Mesendoderm (in vitro differentiated cells): ENCODE measurements around the gene PRKCA.

ENCODE experiments used
- DNase-seq: peaks from one replicate; pipeline ENCODE4 v3.0.0; 2013
- H2AK5ac ChIP-seq: 2 replicates; pipeline ENCODE4 v1.6.1; 2013; ENCODE audit warnings: low read length, inconsistent platforms
- H2BK120ac ChIP-seq: 2 replicates; pipeline ENCODE4 v1.6.1; 2013; ENCODE audit warnings: low read depth, mild to moderate bottlenecking, low read length, moderate library complexity, mixed read lengths
- H2BK15ac ChIP-seq: replicated peaks from 2 replicates; pipeline ENCODE4 v1.6.1; 2013; ENCODE audit warnings: low read depth, mild to moderate bottlenecking, moderate library complexity
- H2BK5ac ChIP-seq: 2 replicates; pipeline ENCODE4 v1.6.1; 2013; ENCODE audit warnings: low read length, inconsistent platforms
- H3K18ac ChIP-seq: 2 replicates; pipeline ENCODE4 v1.6.1; 2013; ENCODE audit warnings: mild to moderate bottlenecking, low read length, mixed read lengths
- H3K23ac ChIP-seq: one replicate; pipeline ENCODE4 v1.6.1; 2013; ENCODE audit warnings: low read length
- H3K27ac ChIP-seq: 2 replicates; pipeline ENCODE4 v1.5.1; 2013; ENCODE audit warnings: low read depth, mild to moderate bottlenecking, inconsistent platforms, low read length, moderate library complexity
- H3K27me3 ChIP-seq: 2 replicates; pipeline ENCODE4 v1.6.1; 2013; ENCODE audit warnings: low read length, control low read depth, mild to moderate bottlenecking, inconsistent platforms; ENCODE audit not compliant: insufficient read depth, poor library complexity
- H3K36me3 ChIP-seq: 2 replicates; pipeline ENCODE4 v1.6.1; 2013; ENCODE audit warnings: low read length, inconsistent platforms; ENCODE audit not compliant: control insufficient read depth, insufficient read depth
- H3K4ac ChIP-seq: one replicate; pipeline ENCODE4 v1.6.1; 2013; ENCODE audit warnings: low read depth, mild to moderate bottlenecking, low read length, moderate library complexity
- H3K4me1 ChIP-seq: 2 replicates; pipeline ENCODE4 v1.6.1; 2013; ENCODE audit warnings: low read depth, low read length, inconsistent platforms; ENCODE audit not compliant: control insufficient read depth
- H3K4me2 ChIP-seq: 2 replicates; pipeline ENCODE4 v1.6.1; 2013; ENCODE audit warnings: low read length
- H3K4me3 ChIP-seq: 2 replicates; pipeline ENCODE4 v1.5.1; 2013; ENCODE audit warnings: mild to moderate bottlenecking, low read length
- H3K56ac ChIP-seq: one replicate; pipeline ENCODE4 v1.6.1; 2013; ENCODE audit warnings: low read length
- H3K79me1 ChIP-seq: 2 replicates; pipeline ENCODE4 v1.6.1; 2013; ENCODE audit warnings: low read length, inconsistent platforms
- H3K79me2 ChIP-seq: 2 replicates; pipeline ENCODE4 v1.6.1; 2013; ENCODE audit warnings: mild to moderate bottlenecking, low read length; ENCODE audit not compliant: control insufficient read depth, insufficient read depth
- H3K9ac ChIP-seq: 2 replicates; pipeline ENCODE4 v1.6.1; 2013; ENCODE audit warnings: low read length, inconsistent platforms
- H4K5ac ChIP-seq: one replicate; pipeline ENCODE4 v1.6.1; 2013; ENCODE audit warnings: low read length
- H4K8ac ChIP-seq: one replicate; pipeline ENCODE4 v1.6.1; 2013; ENCODE audit warnings: low read depth, mild to moderate bottlenecking, control low read depth, low read length, moderate library complexity
- WGBS: extraction: QIAGEN DNeasy Blood & Tissue Kit; methylation state at CpG from one replicate; pipeline ENCODE4 v1.1.7; 2013; ENCODE audit warnings: low lambda C conversion rate, missing lambda C conversion rate; ENCODE audit not compliant: insufficient coverage; ENCODE audit errors: extremely low coverage; 5-methylcytosine and 5-hydroxymethylcytosine counted together

PRKCA gene

GRCh38 chr17:66752411-66752810, 450.0 kb downstream of the PRKCA start:
- no peak overlapping the region for H3K4me2 ChIP-seq
- peak overlapping the region; percentile 57 for H2AK5ac ChIP-seq
- no peak overlapping the region for H2BK15ac ChIP-seq
- H2BK120ac ChIP-seq = no peak overlapping the region
- no CpG with 5 or more reads among the region's 3 CpGs for WGBS
- H3K36me3 ChIP-seq = no peaks in the 10 kb centered on the region
- no peak for DNase-seq
- H3K79me1 ChIP-seq = no peaks in the 10 kb centered on the region
- H3K23ac ChIP-seq = no peak overlapping the region
- H3K56ac ChIP-seq = no peak overlapping the region
- H3K4me1 ChIP-seq = peaks cover 7% of the 10 kb centered on the region
- no peaks in the 10 kb centered on the region for H3K79me2 ChIP-seq
- no peak overlapping the region for H4K8ac ChIP-seq
- no peak overlapping the region for H3K4ac ChIP-seq
- H3K9ac ChIP-seq = no peak overlapping the region
- H3K27me3 ChIP-seq = no peaks in the 10 kb centered on the region
- no peak overlapping the region for H3K27ac ChIP-seq
- no peak overlapping the region for H2BK5ac ChIP-seq
- H3K4me3 ChIP-seq = no peak overlapping the region
- no peak overlapping the region for H3K18ac ChIP-seq
- H4K5ac ChIP-seq = no peak overlapping the region

- DNase-seq = peak; percentile 94
- Histone ChIP-seq H3K4me2 (no peak overlapping the region), H2BK15ac (no peak overlapping the region), H3K27me3 (no peaks in the 10 kb centered on the region), H3K79me2 (no peaks in the 10 kb centered on the region), H3K23ac (no peak overlapping the region), H2AK5ac (no peak overlapping the region), H3K4ac (no peak overlapping the region), H4K5ac (no peak overlapping the region), H2BK120ac (no peak overlapping the region), H3K4me1 (peaks cover 7% of the 10 kb centered on the region), H3K4me3 (no peak overlapping the region), H3K56ac (peak overlapping the region; percentile 37), H2BK5ac (peak overlapping the region; percentile 6), H3K79me1 (no peaks in the 10 kb centered on the region), H3K27ac (no peak overlapping the region), H4K8ac (no peak overlapping the region), H3K36me3 (no peaks in the 10 kb centered on the region), H3K9ac (no peak overlapping the region), H3K18ac (no peak overlapping the region)
- no CpG with 5 or more reads among the region's 11 CpGs for WGBS
Observed at GRCh38 chr17:66753126-66753920, 450.9 kb downstream of the PRKCA start.

GRCh38 chr17:66755101-66755943, 452.9 kb downstream of the PRKCA start:
- H2BK120ac ChIP-seq = no peak overlapping the region
- no peak overlapping the region for H3K23ac ChIP-seq
- H3K27ac ChIP-seq = no peak overlapping the region
- peaks cover 7% of the 10 kb centered on the region for H3K4me1 ChIP-seq
- no peak overlapping the region for H2AK5ac ChIP-seq
- H3K36me3 ChIP-seq = no peaks in the 10 kb centered on the region
- H3K27me3 ChIP-seq = no peaks in the 10 kb centered on the region
- H3K9ac ChIP-seq = no peak overlapping the region
- no peak overlapping the region for H2BK15ac ChIP-seq
- H4K8ac ChIP-seq = no peak overlapping the region
- H3K79me2 ChIP-seq = no peaks in the 10 kb centered on the region
- no peak overlapping the region for H3K4ac ChIP-seq
- no peak overlapping the region for H4K5ac ChIP-seq
- no peak for DNase-seq
- H3K56ac ChIP-seq = no peak overlapping the region
- no peak overlapping the region for H3K4me3 ChIP-seq
- H3K4me2 ChIP-seq = no peak overlapping the region
- no peak overlapping the region for H2BK5ac ChIP-seq
- WGBS = no CpG with 5 or more reads among the region's 18 CpGs
- H3K18ac ChIP-seq = no peak overlapping the region
- H3K79me1 ChIP-seq = no peaks in the 10 kb centered on the region

DNA sequence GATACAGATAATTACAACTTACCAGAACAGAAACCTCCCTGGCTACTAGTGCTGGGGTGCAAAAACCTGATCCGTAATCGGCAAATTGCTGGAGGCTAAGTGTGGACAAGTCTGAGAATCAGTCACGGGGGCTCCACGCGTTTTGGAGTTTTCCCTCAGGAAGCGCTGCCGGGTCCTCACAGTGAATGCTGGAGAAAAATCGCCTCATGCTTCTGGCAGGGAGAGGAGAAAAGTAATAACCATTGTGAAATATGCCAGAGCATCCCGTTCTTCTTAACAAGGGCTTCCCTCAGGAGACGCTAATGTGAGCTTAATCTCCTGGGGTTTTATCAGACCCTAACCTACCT, 453.5 kb downstream of the PRKCA start:
- no peak overlapping the region for H2BK15ac ChIP-seq
- H2AK5ac ChIP-seq = no peak overlapping the region
- H2BK5ac ChIP-seq = no peak overlapping the region
- no peak overlapping the region for H3K18ac ChIP-seq
- no peak overlapping the region for H3K9ac ChIP-seq
- H3K27me3 ChIP-seq = no peaks in the 10 kb centered on the region
- H4K5ac ChIP-seq = no peak overlapping the region
- H3K79me1 ChIP-seq = no peaks in the 10 kb centered on the region
- H3K4me1 ChIP-seq = peaks cover 7% of the 10 kb centered on the region
- H3K56ac ChIP-seq = no peak overlapping the region
- no peak for DNase-seq
- no peak overlapping the region for H3K4ac ChIP-seq
- no peak overlapping the region for H2BK120ac ChIP-seq
- H4K8ac ChIP-seq = no peak overlapping the region
- H3K4me2 ChIP-seq = no peak overlapping the region
- H3K27ac ChIP-seq = no peak overlapping the region
- no peak overlapping the region for H3K4me3 ChIP-seq
- no peak overlapping the region for H3K23ac ChIP-seq
- WGBS = no CpG with 5 or more reads among the region's 10 CpGs
- no peaks in the 10 kb centered on the region for H3K36me3 ChIP-seq
- H3K79me2 ChIP-seq = no peaks in the 10 kb centered on the region

DNA sequence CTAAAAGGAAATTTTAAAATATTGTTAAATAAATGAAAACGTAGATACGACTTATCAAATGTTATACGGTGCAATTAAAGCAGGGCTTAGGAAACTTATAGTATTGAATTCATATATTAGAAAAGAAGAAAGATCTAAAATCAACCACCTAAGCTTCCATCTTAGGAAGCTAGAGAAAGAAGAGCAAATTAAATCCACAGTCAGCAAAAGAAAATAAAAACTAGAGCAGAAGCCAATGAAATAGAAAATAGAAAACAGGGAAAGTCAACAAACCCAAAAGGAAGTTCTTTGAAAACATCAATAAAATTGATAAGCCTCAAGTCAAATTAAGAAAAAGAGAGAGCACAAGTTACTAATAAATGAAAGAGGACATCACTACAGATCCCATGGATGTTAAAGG, 457.9 kb downstream of the PRKCA start:
- no peak overlapping the region for H3K4me2 ChIP-seq
- no peak overlapping the region for H3K27ac ChIP-seq
- H4K5ac ChIP-seq = no peak overlapping the region
- no peaks in the 10 kb centered on the region for H3K79me1 ChIP-seq
- H3K4me3 ChIP-seq = no peak overlapping the region
- WGBS = 100% methylated on average over 3 of the region's 3 CpGs
- no peak for DNase-seq
- H3K9ac ChIP-seq = no peak overlapping the region
- H3K18ac ChIP-seq = no peak overlapping the region
- no peaks in the 10 kb centered on the region for H3K4me1 ChIP-seq
- no peak overlapping the region for H3K4ac ChIP-seq
- H3K27me3 ChIP-seq = no peaks in the 10 kb centered on the region
- H2AK5ac ChIP-seq = no peak overlapping the region
- no peak overlapping the region for H3K56ac ChIP-seq
- no peak overlapping the region for H3K23ac ChIP-seq
- H3K36me3 ChIP-seq = no peaks in the 10 kb centered on the region
- no peak overlapping the region for H2BK5ac ChIP-seq
- H2BK120ac ChIP-seq = no peak overlapping the region
- H2BK15ac ChIP-seq = no peak overlapping the region
- H3K79me2 ChIP-seq = no peaks in the 10 kb centered on the region
- H4K8ac ChIP-seq = no peak overlapping the region
